Right cardiac atrium (tissue), 5 donors: ENCODE data around the gene ARIH1. TPM values are rescaled to one million over a fixed set of nuclear protein-coding genes. Genes with fewer than 3 reads are reported as not detected.
"Not testable (repeated sequence)": the region's sequence is repeated elsewhere in the genome, so short reads cannot be mapped to it uniquely, and the experiment has no call there.

Experiments used
- ATAC-seq, 2 donors: fragments of 200-7000 bp; cut with Tn5 transposase; one replicate each; pipeline versions ENCODE4 v1.8.0 to v1.9.1; 2020; ENCODE audit warnings: moderate library complexity in 2 of 2, mild to moderate bottlenecking in 1 of 2
- DNase-seq, 3 donors: peaks; one replicate each; pipeline ENCODE4 v3.0.0-alpha.2; 2020
- H3K27ac ChIP-seq: one replicate; pipeline ENCODE4 v1.5.1; 2013; ENCODE audit warnings: mild to moderate bottlenecking, low read length, control low read depth, moderate library complexity
- H3K27me3 ChIP-seq: one replicate; pipeline ENCODE4 v1.6.1; 2013; ENCODE audit not compliant: control insufficient read depth, insufficient read depth
- H3K4me1 ChIP-seq: one replicate; pipeline ENCODE4 v1.6.1; 2013; ENCODE audit warnings: low read length; ENCODE audit not compliant: control insufficient read depth, insufficient read depth
- H3K4me3 ChIP-seq: one replicate; pipeline ENCODE4 v1.5.1; 2013; ENCODE audit warnings: low read length, control low read depth
- H3K9me3 ChIP-seq: one replicate; pipeline ENCODE4 v1.6.1; 2013; ENCODE audit warnings: low read length; ENCODE audit not compliant: control insufficient read depth
- WGBS: extraction: QIAGEN DNeasy Blood & Tissue Kit; methylation state at CpG from one replicate; pipeline ENCODE4 v1.1.7; 2013; 5-methylcytosine and 5-hydroxymethylcytosine counted together
- intact Hi-C, 4 donors: fragments of 100-400 bp; cut with DNase I; formaldehyde crosslinking; loops; one replicate each; pipeline versions ENCODE4 v1.11.0 to v1.14.0; 2022 to 2023
- long read RNA-seq, 4 donors: library from polyadenylated mRNA; unstranded; transcript quantifications; one replicate each; pipeline ENCODE4 v2.0.0, GENCODE V29; 2020 to 2021
- polyA plus RNA-seq: library from polyadenylated mRNA; stranded (reverse); fragments of 200-250 nt; gene quantifications from one replicate; pipeline ENCODE4 v1.2.3, GENCODE V29; 2013
- total RNA-seq, 4 donors: library from RNA; stranded (reverse); fragmentation: NEBNext Ultra II Directional; extraction: Animal tissue kit (Norgen Biotek cat#: 25700); gene quantifications; one replicate each; pipeline ENCODE4 v1.2.1, GENCODE V29; 2021
- donor health status: healthy with polysubstance abuse.
- donor health status: DM: no; HTN: yes; CAD: no.
- donor health status: DM: no; HTN: no; CAD: no.
- donor health status: DM: no; HTN: yes; CAD: no; lungs with severe emphysema.
- donor health status: DM: yes; HTN: yes; CAD: no.

Gene ARIH1
- total RNA-seq: 100 to 1,000 TPM; 147 to 159 (median 153) TPM
- 30.5 TPM for polyA plus RNA-seq
- long read RNA-seq, donor 1, full-length matches to known transcripts: 40 of 48 reads
- long read RNA-seq, donor 1, partial matches to known transcripts: 2 of 48 reads
- long read RNA-seq, donor 1, other reads (novel, unspliced or antisense): 6 of 48 reads
- long read RNA-seq, donor 2, full-length matches to known transcripts: 19 of 20 reads
- long read RNA-seq, donor 2, partial matches to known transcripts: 0 of 20 reads
- long read RNA-seq, donor 2, other reads (novel, unspliced or antisense): 1 of 20 reads
- long read RNA-seq, donor 3, full-length matches to known transcripts: 7 of 16 reads
- long read RNA-seq, donor 3, partial matches to known transcripts: 4 of 16 reads
- long read RNA-seq, donor 3, other reads (novel, unspliced or antisense): 5 of 16 reads
- long read RNA-seq, donor 4, full-length matches to known transcripts: 15 of 20 reads
- long read RNA-seq, donor 4, partial matches to known transcripts: 0 of 20 reads
- long read RNA-seq, donor 4, other reads (novel, unspliced or antisense): 5 of 20 reads

- under 1% methylated on average over 63 of the region's 63 CpGs for WGBS
- ATAC-seq (peak; percentile 98), DNase-seq (peak; percentile 97 to 99 (median 99))
- Histone ChIP-seq H3K4me1 (peaks cover 2% of the 10 kb centered on the region), H3K9me3 (no peaks in the 10 kb centered on the region), H3K4me3 (peak within 1 kb of the TSS; percentile 64), H3K27me3 (no peaks in the 10 kb centered on the region), H3K27ac (peak within 1 kb of the TSS; percentile 99)
- intact Hi-C loops: no loop called here
These were observed at the start of gene ARIH1 for GRCh38 chr15:72473614-72474465. ARIH1 (plus strand) TSS chr15:72474330; CDS start chr15:72474640, 310 bp downstream.

- DNase-seq: no peak
- Histone ChIP-seq H3K4me3 (no peak overlapping the region), H3K27me3 (no peaks in the 10 kb centered on the region), H3K4me1 (no peaks in the 10 kb centered on the region), H3K9me3 (no peaks in the 10 kb centered on the region), H3K27ac (no peak overlapping the region)
- ATAC-seq: no peak
- intact Hi-C loops: no loop called here
These were observed 47.4 kb upstream of the ARIH1 start for GRCh38 chr15:72426753-72427152.

GRCh38 chr15:72437650-72438316 lies 36.3 kb upstream of the ARIH1 start:
- H3K4me1 ChIP-seq: no peaks in the 10 kb centered on the region
- DNase-seq: no peak
- H3K4me3 ChIP-seq: no peak overlapping the region
- intact Hi-C loops: no loop called here
- ATAC-seq: no peak
- no peaks in the 10 kb centered on the region for H3K27me3 ChIP-seq
- no peak overlapping the region for H3K27ac ChIP-seq
- H3K9me3 ChIP-seq: no peaks in the 10 kb centered on the region
- WGBS: 80% methylated on average over 1 of the region's 1 CpG

- intact Hi-C loops, ATAC-seq: not testable (repeated sequence)
- WGBS: 95% methylated on average over 3 of the region's 5 CpGs
These were observed 31.3 kb upstream of the ARIH1 start for GRCh38 chr15:72442848-72443247.

GRCh38 chr15:72445426-72445825 lies 28.7 kb upstream of the ARIH1 start:
- 74% methylated on average over 1 of the region's 1 CpG for WGBS
- DNase-seq (no peak), ATAC-seq (no peak)
- Histone ChIP-seq H3K4me3 (no peak overlapping the region), H3K27me3 (no peaks in the 10 kb centered on the region), H3K27ac (no peak overlapping the region), H3K4me1 (no peaks in the 10 kb centered on the region), H3K9me3 (no peaks in the 10 kb centered on the region)
- intact Hi-C loops: no loop called here

More at GRCh38 chr15:72442848-72443247, 31.3 kb upstream of the ARIH1 start:
- not testable (repeated sequence) for H3K27me3 ChIP-seq, H3K27ac ChIP-seq, H3K9me3 ChIP-seq, H3K4me3 ChIP-seq, DNase-seq, H3K4me1 ChIP-seq

- ATAC-seq (no peak), DNase-seq (no peak)
- Histone ChIP-seq H3K4me3 (no peak overlapping the region), H3K9me3 (no peaks in the 10 kb centered on the region), H3K27me3 (no peaks in the 10 kb centered on the region), H3K27ac (no peak overlapping the region), H3K4me1 (no peaks in the 10 kb centered on the region)
- WGBS: 82% methylated on average over 6 of the region's 6 CpGs
- intact Hi-C loops: no loop called here
These were observed 23.3 kb upstream of the ARIH1 start for GRCh38 chr15:72450805-72451204.

GRCh38 chr15:72451224-72451623 lies 22.9 kb upstream of the ARIH1 start:
- H3K4me3 ChIP-seq: no peak overlapping the region
- no peaks in the 10 kb centered on the region for H3K27me3 ChIP-seq
- intact Hi-C loops: no loop called here
- no peak overlapping the region for H3K27ac ChIP-seq
- DNase-seq: no peak
- no peaks in the 10 kb centered on the region for H3K4me1 ChIP-seq
- H3K9me3 ChIP-seq: no peaks in the 10 kb centered on the region
- ATAC-seq: no peak
- WGBS: 84% methylated on average over 9 of the region's 9 CpGs

GRCh38 chr15:72456684-72457083 lies 17.4 kb upstream of the ARIH1 start:
- H3K9me3 ChIP-seq: no peaks in the 10 kb centered on the region
- H3K27ac ChIP-seq: no peak overlapping the region
- intact Hi-C loops: no loop called here
- no peak for DNase-seq
- no peaks in the 10 kb centered on the region for H3K27me3 ChIP-seq
- no peaks in the 10 kb centered on the region for H3K4me1 ChIP-seq
- no peak overlapping the region for H3K4me3 ChIP-seq
- 96% methylated on average over 7 of the region's 7 CpGs for WGBS
- no peak for ATAC-seq

GRCh38 chr15:72460402-72460801 lies 13.7 kb upstream of the ARIH1 start:
- no peak for DNase-seq
- intact Hi-C loops: no loop called here
- no peaks in the 10 kb centered on the region for H3K4me1 ChIP-seq
- no peaks in the 10 kb centered on the region for H3K27me3 ChIP-seq
- 95% methylated on average over 3 of the region's 3 CpGs for WGBS
- no peak for ATAC-seq
- no peak overlapping the region for H3K27ac ChIP-seq
- H3K4me3 ChIP-seq: no peak overlapping the region
- no peaks in the 10 kb centered on the region for H3K9me3 ChIP-seq

- Histone ChIP-seq H3K9me3 (no peaks in the 10 kb centered on the region), H3K4me1 (no peaks in the 10 kb centered on the region), H3K27me3 (no peaks in the 10 kb centered on the region), H3K4me3 (no peak overlapping the region), H3K27ac (no peak overlapping the region)
- intact Hi-C loops: no loop called here
- 95% methylated on average over 2 of the region's 2 CpGs for WGBS
- DNase-seq (no peak), ATAC-seq (no peak)
These were observed 10.4 kb upstream of the ARIH1 start for GRCh38 chr15:72463702-72464101.
